K562 (cell line): ENCODE measurements around the gene RANBP3. TPM values are rescaled to one million over a fixed set of nuclear protein-coding genes. Genes with fewer than 3 reads are reported as not detected.

Experiments
- ATAC-seq: fragments of 200-7000 bp; cut with Tn5 transposase; 3 replicates; pipeline ENCODE4 v1.9.1; 2020; ENCODE audit warnings: moderate library complexity
- BruUV-seq: library from RNA; stranded (reverse); fragments of 400-500 nt; replicated peaks from 2 replicates; lab custom pipeline; 2021; lab: Mats Ljungman, UMichigan
- CTCF ChIA-PET: fragments of 300-600 bp; formaldehyde crosslinking; extraction: SDS; loops from one replicate; lab custom pipeline; 2021; ENCODE audit warnings: low intra/inter-chr PET ratio; lab: Yijun Ruan, JAX
- POLR2A ChIA-PET: fragments of 300-600, 350-650 bp; sonication (Branson Sonifier 250); formaldehyde crosslinking; extraction: SDS; loops from one replicate; lab custom pipeline; 2021; ENCODE audit warnings: antibody characterized with exemption, inconsistent platforms; lab: Yijun Ruan, JAX
- DNase-seq, 4 experiments: peaks; one replicate each; pipeline versions ENCODE4 v3.0.0 to v3.0.0-alpha.2; 2011 to 2018; ENCODE audit warnings: low spot score in 3 of 4, mixed read lengths in 3 of 4; ENCODE audit errors: extremely low read depth in 1 of 4
- FAIRE-seq: peaks from 2 replicates; lab custom pipeline; 2011; peaks lifted over from hg19 to GRCh38; lab: Jason Lieb, UNC
- H2AFZ ChIP-seq: 2 replicates; pipeline ENCODE4 v1.6.0; 2011; ENCODE audit warnings: low read depth, low read length, control low read depth, inconsistent platforms
- H3K27ac ChIP-seq: fragments of 200-600 bp; 3 replicates; pipeline ENCODE4 v1.8.0; 2011; ENCODE audit warnings: low read depth, mild to moderate bottlenecking, control low read depth, inconsistent platforms, low read length, moderate library complexity, mixed read lengths; ENCODE audit errors: extremely low read depth
- H3K27me3 ChIP-seq, 2 experiments: fragments of 300-600 bp in 1 of 2; 2 replicates in 1 of 2; 3 replicates in 1 of 2; pipeline versions ENCODE4 v1.6.0 to v1.8.0; 2011; ENCODE audit warnings: inconsistent platforms in 2 of 2, low read length in 2 of 2, mild to moderate bottlenecking in 1 of 2, mixed read lengths in 1 of 2, moderate library complexity in 1 of 2; ENCODE audit not compliant: control insufficient read depth in 2 of 2, insufficient read depth in 2 of 2
- H3K36me3 ChIP-seq: fragments of 300-600 bp; 3 replicates; pipeline ENCODE4 v1.8.0; 2011; ENCODE audit warnings: mild to moderate bottlenecking, low read length, inconsistent platforms; ENCODE audit not compliant: control insufficient read depth, insufficient read depth
- H3K4me1 ChIP-seq, 2 experiments: fragments of 200-600 bp in 1 of 2; replicated peaks in 1 of 2; 2 replicates in 1 of 2; 3 replicates in 1 of 2; pipeline versions ENCODE4 v1.5.1 to v1.8.0; 2011; ENCODE audit warnings: inconsistent platforms in 2 of 2, low read length in 2 of 2, mild to moderate bottlenecking in 1 of 2, mixed read lengths in 1 of 2, moderate library complexity in 1 of 2; ENCODE audit not compliant: control insufficient read depth in 2 of 2, insufficient read depth in 2 of 2
- H3K4me2 ChIP-seq: 2 replicates; pipeline ENCODE4 v1.6.1; 2011; ENCODE audit warnings: low read length, control low read depth, inconsistent platforms, mixed read lengths; ENCODE audit not compliant: insufficient read depth
- H3K4me3 ChIP-seq: fragments of 200-600 bp; sonication (generic), shearing (Covaris generic); 2 replicates; pipeline ENCODE4 v1.5.1; 2016; ENCODE audit warnings: control low read depth, inconsistent platforms
- H3K79me2 ChIP-seq: fragments of 200-600 bp; 3 replicates; pipeline ENCODE4 v1.8.0; 2011; ENCODE audit warnings: low read length, inconsistent platforms; ENCODE audit not compliant: control insufficient read depth, insufficient read depth
- H3K9ac ChIP-seq, 2 experiments: 2 replicates each; pipeline versions ENCODE4 v1.6.0 to v1.6.1; 2011; ENCODE audit warnings: low read depth in 2 of 2, low read length in 2 of 2, control low read depth in 1 of 2, inconsistent platforms in 1 of 2, mild to moderate bottlenecking in 1 of 2, mixed read lengths in 1 of 2; ENCODE audit not compliant: insufficient read depth in 1 of 2
- H3K9me1 ChIP-seq: one replicate; pipeline ENCODE4 v1.6.0; 2011; ENCODE audit warnings: inconsistent platforms, mild to moderate bottlenecking, low read length, moderate library complexity; ENCODE audit not compliant: control insufficient read depth, insufficient read depth
- H3K9me3 ChIP-seq: replicated peaks from 2 replicates; pipeline ENCODE4 v1.5.1; 2011; ENCODE audit warnings: low read depth, low read length, inconsistent platforms; ENCODE audit not compliant: control insufficient read depth, insufficient read depth
- H4K20me1 ChIP-seq: replicated peaks from 2 replicates; pipeline ENCODE4 v1.6.1; 2011; ENCODE audit warnings: low read length, inconsistent platforms, mixed read lengths; ENCODE audit not compliant: control insufficient read depth, insufficient read depth
- ARHGAP35 ChIP-seq: fragments of 450-650 bp; IDR thresholded peaks from 2 replicates; pipeline ENCODE4 v1.6.1; 2018; ENCODE audit not compliant: partially characterized antibody
- CHD2 ChIP-seq: IDR thresholded peaks from 2 replicates; pipeline ENCODE4 v1.6.1; 2011; ENCODE audit warnings: low read depth, low read length
- CTBP1 ChIP-seq: fragments of 450-650 bp; IDR thresholded peaks from 2 replicates; pipeline ENCODE4 v1.6.1; 2016; ENCODE audit warnings: borderline replicate concordance
- EP400 ChIP-seq: fragments of 450-650 bp; IDR thresholded peaks from 2 replicates; pipeline ENCODE4 v1.6.1; 2017; ENCODE audit warnings: antibody characterized with exemption, mild to moderate bottlenecking, moderate library complexity
- KLF10 ChIP-seq: fragments of 250-450 bp; sonication (Bioruptor Pico); IDR thresholded peaks from 2 replicates; pipeline ENCODE4 v1.6.1; 2021; ENCODE audit warnings: matching md5 sums
- MED1 ChIP-seq: sonication (generic); formaldehyde crosslinking; IDR thresholded peaks from 2 replicates; pipeline ENCODE4 v1.8.1; 2023; ENCODE audit warnings: missing genetic modification reagents, borderline replicate concordance
- POLR2G ChIP-seq: fragments of 200-400 bp; formaldehyde crosslinking; IDR thresholded peaks from 2 replicates; pipeline ENCODE4 v1.6.1; 2017; ENCODE audit warnings: low read depth, mild to moderate bottlenecking, antibody characterized with exemption, low read length, moderate library complexity
- RBM17 ChIP-seq: fragments of 200-400 bp; formaldehyde crosslinking; IDR thresholded peaks from 2 replicates; pipeline ENCODE4 v1.6.1; 2017; ENCODE audit warnings: low read depth, mild to moderate bottlenecking, low read length, borderline replicate concordance
- TRIM28 ChIP-seq: fragments of 450-650 bp; IDR thresholded peaks from 2 replicates; pipeline ENCODE4 v1.6.1; 2017
- ZSCAN32 ChIP-seq: fragments of 450-650 bp; formaldehyde crosslinking; IDR thresholded peaks from 2 replicates; pipeline ENCODE4 v1.4.0; 2020; ENCODE audit warnings: mild to moderate bottlenecking, moderate library complexity
- WGBS: fragments of 100-300 bp; shearing (Covaris generic); methylation state at CpG from one replicate; pipeline ENCODE4 v1.1.6; 2016; ENCODE audit warnings: low coverage, mixed read lengths; ENCODE audit not compliant: insufficient coverage; ENCODE audit errors: missing lambda C conversion rate; 5-methylcytosine and 5-hydroxymethylcytosine counted together
- in situ Hi-C: fragments of 300-500 bp; cut with MboI; formaldehyde crosslinking; loops from 4 replicates; pipeline ENCODE4 v1.15.0; 2018; ENCODE audit warnings: inconsistent platforms, mixed read lengths
- intact Hi-C: fragments of 100-400 bp; cut with micrococcal nuclease; formaldehyde crosslinking; loops from 2 replicates; pipeline ENCODE4 v1.14.2; 2022
- polyA plus RNA-seq, 8 experiments: library from polyadenylated mRNA; depleted of rRNA in 4 of 8; stranded (reverse) in 5 of 8; unstranded in 3 of 8; fragments of >200 nt; fragmentation: Nextera tagmentation in 2 of 8; fragmentation: Illumina TruSeq in 1 of 8; extraction: Ambion mirVana in 2 of 8; extraction: Trizol in 1 of 8; gene quantifications; 2 replicates each; pipeline versions ENCODE4 v1.2.1 to v1.2.3, GENCODE V29; 2011 to 2014; ENCODE audit warnings: inconsistent platforms in 1 of 8, missing spikeins in 1 of 8
- total RNA-seq, 7 experiments: library from RNA; depleted of rRNA in 6 of 7; stranded (reverse); fragments of >200 nt in 6 of 7; fragmentation: Illumina TruSeq in 2 of 7; extraction: Trizol in 2 of 7; gene quantifications; 2 replicates each; pipeline versions ENCODE4 v1.2.1 to v1.2.3, GENCODE V29; 2011 to 2021; ENCODE audit warnings: low replicate concordance in 1 of 7
- TF ChIP-seq, protein P1 (sequence below): fragments of 250-450 bp; sonication (Bioruptor Pico); IDR thresholded peaks from 2 replicates; pipeline ENCODE4 v1.8.0; 2021; ENCODE audit warnings: borderline replicate concordance, mild to moderate bottlenecking, moderate library complexity; ENCODE audit not compliant: poor library complexity, severe bottlenecking
- TF ChIP-seq, protein P2 (sequence below): fragments of 450-650 bp; formaldehyde crosslinking; IDR thresholded peaks from 2 replicates; pipeline ENCODE4 v1.4.0; 2022; ENCODE audit warnings: mild to moderate bottlenecking, moderate library complexity
- TF ChIP-seq, protein P3 (sequence below): fragments of 450-650 bp; formaldehyde crosslinking; IDR thresholded peaks from 2 replicates; pipeline ENCODE4 v1.4.0; 2020; ENCODE audit warnings: mild to moderate bottlenecking, mixed read lengths
- TF ChIP-seq, protein P4 (sequence below): fragments of 450-650 bp; IDR thresholded peaks from 2 replicates; pipeline ENCODE4 v1.7.0; 2016; ENCODE audit warnings: borderline replicate concordance

RANBP3 gene
- total and polyA plus RNA-seq, 9 of the 15 experiments (the other 6 are each of a cell fraction or from before 2014, with no cell fraction given) = 0.90 to 95.1 (median 63.2) TPM

DNA sequence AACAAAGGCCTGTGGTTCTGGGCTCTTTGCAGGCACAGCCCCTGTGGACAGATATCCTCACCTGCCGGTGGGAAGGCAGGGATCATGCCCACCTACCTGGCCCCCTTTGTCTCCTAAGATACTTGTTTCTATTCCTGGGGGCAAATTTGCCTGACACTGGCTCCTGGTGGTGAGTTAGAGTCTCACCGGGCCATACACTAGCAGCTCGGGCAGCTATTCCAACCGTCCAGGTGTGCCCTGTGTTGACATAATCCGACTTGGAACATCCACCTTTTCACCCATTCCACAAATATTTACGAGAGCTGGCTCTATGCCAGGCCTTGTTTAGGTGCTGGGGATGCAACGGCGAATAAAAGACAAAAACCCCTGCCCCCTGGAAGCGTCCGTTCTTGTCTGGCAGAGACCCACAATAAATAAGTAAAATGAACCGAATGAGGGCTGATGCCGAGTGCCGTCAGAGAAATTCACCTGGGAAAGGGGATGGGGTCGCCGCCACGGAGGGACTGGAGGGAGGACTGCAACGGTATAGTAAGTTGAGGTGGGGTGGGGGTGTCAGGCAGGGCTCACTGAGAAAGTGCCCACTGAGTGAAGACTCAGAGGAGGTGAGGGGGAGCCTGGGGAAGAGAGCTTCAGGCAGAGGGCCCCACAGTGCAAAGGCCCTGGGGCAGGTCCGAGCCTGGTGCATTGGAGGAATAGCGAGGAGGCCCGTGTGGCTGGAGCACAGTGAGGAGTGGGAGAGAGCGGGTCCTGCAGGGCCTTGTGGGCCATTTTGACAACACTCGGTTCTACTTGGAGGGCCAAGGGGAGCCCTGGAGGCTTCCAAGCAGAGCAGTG lies 43.2 kb upstream of the RANBP3 start:
- H3K27me3 ChIP-seq = no peaks in the 10 kb centered on the region
- in situ Hi-C loops = loop anchor here (5.0 kb wide), 1 partner anchor 219 kb away; no protein-coding TSS in a partner anchor
- H3K4me3 ChIP-seq = no peak overlapping the region
- intact Hi-C loops = loop anchor here (5.0 kb wide), 1 partner anchor 219 kb away; no protein-coding TSS in a partner anchor
- no peak overlapping the region for H3K4me2 ChIP-seq
- no peaks in the 10 kb centered on the region for H3K9me3 ChIP-seq
- peaks cover 4% of the 10 kb centered on the region for H4K20me1 ChIP-seq
- no peak overlapping the region for H2AFZ ChIP-seq
- 77% methylated on average over 22 of the region's 22 CpGs for WGBS
- peaks cover 2% of the 10 kb centered on the region for H3K9me1 ChIP-seq
- FAIRE-seq = no peak
- H3K36me3 ChIP-seq = no peaks in the 10 kb centered on the region
- no TSS peak for BruUV-seq
- CTCF ChIA-PET = interaction anchor here (1.9 to 4.0 kb wide), 5 partner anchors 34 to 247 kb away, joined by 7 to 32 read pairs (median 18); partner anchors contain the start of gene NRTN
- no peaks in the 10 kb centered on the region for H3K79me2 ChIP-seq
- H3K9ac ChIP-seq = peak overlapping the region in 1 of 2 experiments; percentile 72; a peak in 1 of 4 replicates
- no peak for DNase-seq
- POLR2A ChIA-PET = interaction anchor here (0.6 to 1.1 kb wide), 2 partner anchors 53 to 246 kb away, joined by 3 read pairs; no protein-coding TSS in a partner anchor
- H3K27ac ChIP-seq = no peak overlapping the region
- peaks cover 0 to 23% of the 10 kb centered on the region in 2 experiments; a peak in 2 of 5 replicates for H3K4me1 ChIP-seq
- ATAC-seq = no peak
- TF ChIP-seq CTBP1 (no peak), EP400 (no peak), ARHGAP35 (no peak), RBM17 (no peak), MED1 (CRISPR knock-in tag) (no peak), ZSCAN32 (no peak), TRIM28 (no peak), POLR2G (0 out of 2 replicates have a peak, but pooled peaks have one; percentile 7), CHD2 (no peak), KLF10 (CRISPR knock-in tag) (no peak)
- TF ChIP-seq, protein P1, sequence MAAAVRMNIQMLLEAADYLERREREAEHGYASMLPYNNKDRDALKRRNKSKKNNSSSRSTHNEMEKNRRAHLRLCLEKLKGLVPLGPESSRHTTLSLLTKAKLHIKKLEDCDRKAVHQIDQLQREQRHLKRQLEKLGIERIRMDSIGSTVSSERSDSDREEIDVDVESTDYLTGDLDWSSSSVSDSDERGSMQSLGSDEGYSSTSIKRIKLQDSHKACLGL (CRISPR knock-in tag) = no peak
- TF ChIP-seq, protein P2, sequence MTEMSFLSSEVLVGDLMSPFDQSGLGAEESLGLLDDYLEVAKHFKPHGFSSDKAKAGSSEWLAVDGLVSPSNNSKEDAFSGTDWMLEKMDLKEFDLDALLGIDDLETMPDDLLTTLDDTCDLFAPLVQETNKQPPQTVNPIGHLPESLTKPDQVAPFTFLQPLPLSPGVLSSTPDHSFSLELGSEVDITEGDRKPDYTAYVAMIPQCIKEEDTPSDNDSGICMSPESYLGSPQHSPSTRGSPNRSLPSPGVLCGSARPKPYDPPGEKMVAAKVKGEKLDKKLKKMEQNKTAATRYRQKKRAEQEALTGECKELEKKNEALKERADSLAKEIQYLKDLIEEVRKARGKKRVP (CRISPR knock-in tag) = no peak
- TF ChIP-seq, protein P3, sequence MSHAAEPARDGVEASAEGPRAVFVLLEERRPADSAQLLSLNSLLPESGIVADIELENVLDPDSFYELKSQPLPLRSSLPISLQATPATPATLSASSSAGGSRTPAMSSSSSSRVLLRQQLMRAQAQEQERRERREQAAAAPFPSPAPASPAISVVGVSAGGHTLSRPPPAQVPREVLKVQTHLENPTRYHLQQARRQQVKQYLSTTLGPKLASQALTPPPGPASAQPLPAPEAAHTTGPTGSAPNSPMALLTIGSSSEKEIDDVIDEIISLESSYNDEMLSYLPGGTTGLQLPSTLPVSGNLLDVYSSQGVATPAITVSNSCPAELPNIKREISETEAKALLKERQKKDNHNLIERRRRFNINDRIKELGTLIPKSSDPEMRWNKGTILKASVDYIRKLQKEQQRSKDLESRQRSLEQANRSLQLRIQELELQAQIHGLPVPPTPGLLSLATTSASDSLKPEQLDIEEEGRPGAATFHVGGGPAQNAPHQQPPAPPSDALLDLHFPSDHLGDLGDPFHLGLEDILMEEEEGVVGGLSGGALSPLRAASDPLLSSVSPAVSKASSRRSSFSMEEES (CRISPR knock-in tag) = no peak
- TF ChIP-seq, protein P4, sequence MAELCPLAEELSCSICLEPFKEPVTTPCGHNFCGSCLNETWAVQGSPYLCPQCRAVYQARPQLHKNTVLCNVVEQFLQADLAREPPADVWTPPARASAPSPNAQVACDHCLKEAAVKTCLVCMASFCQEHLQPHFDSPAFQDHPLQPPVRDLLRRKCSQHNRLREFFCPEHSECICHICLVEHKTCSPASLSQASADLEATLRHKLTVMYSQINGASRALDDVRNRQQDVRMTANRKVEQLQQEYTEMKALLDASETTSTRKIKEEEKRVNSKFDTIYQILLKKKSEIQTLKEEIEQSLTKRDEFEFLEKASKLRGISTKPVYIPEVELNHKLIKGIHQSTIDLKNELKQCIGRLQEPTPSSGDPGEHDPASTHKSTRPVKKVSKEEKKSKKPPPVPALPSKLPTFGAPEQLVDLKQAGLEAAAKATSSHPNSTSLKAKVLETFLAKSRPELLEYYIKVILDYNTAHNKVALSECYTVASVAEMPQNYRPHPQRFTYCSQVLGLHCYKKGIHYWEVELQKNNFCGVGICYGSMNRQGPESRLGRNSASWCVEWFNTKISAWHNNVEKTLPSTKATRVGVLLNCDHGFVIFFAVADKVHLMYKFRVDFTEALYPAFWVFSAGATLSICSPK = no peak
